ENCODE measurements around the gene LTB4R. TPM values are rescaled to one million over a fixed set of nuclear protein-coding genes. Genes with fewer than 3 reads are reported as not detected.

LTB4R gene
- total RNA-seq, 2 experiments from 2014 or later, result 10.6 to 11.4 TPM

- Mint-ChIP-seq H3K4me3 (no peak overlapping the region), H3K4me1 (ENCODE audit: low read depth) (peaks cover 8% of the 10 kb centered on the region), H3K9me3 (no peaks in the 10 kb centered on the region), H3K27me3 (ENCODE audit: low read depth) (peaks cover 18% of the 10 kb centered on the region), H3K36me3 (ENCODE audit: low read depth) (no peaks in the 10 kb centered on the region), H3K27ac (no peak overlapping the region)
- intact Hi-C loops (cut with micrococcal nuclease), result no loop called here
- CTCF ChIA-PET, result interaction anchor here (0.6 kb wide), 1 partner anchor 69 kb away, joined by 4 read pairs; no protein-coding TSS in a partner anchor
- DNase-seq, result no peak
Observed at GRCh38 chr14:24356208-24356607, 44.9 kb downstream of the LTB4R start.

DNA sequence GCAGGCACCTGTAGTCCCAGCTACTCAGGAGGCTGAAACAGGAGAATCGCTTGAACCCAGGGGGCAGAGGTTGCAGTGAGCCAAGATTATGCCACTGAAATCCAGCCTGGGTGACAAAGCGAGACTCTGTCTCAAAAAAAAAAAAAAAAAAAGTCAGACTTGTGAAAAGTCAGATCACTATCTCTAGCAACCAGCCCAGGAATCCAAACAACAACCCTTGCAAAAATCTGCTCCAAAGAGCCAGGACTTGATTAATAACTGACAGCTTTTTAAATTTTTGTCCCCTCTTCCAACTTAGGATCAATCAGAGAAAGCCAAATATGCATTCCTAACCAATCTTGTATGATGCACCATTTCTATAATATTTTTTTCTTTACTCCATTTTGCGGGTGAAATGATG lies 49.0 kb downstream of the LTB4R start:
- no peaks in the 10 kb centered on the region for H3K4me1 Mint-ChIP-seq (ENCODE audit: low read depth)
- H3K36me3 Mint-ChIP-seq (ENCODE audit: low read depth), result no peaks in the 10 kb centered on the region
- H3K4me3 Mint-ChIP-seq, result no peak overlapping the region
- CTCF ChIA-PET, result interaction anchor here (1.0 to 3.3 kb wide), 2 partner anchors 71 to 76 kb away, joined by 9 to 15 read pairs; no protein-coding TSS in a partner anchor
- DNase-seq, result no peak
- peaks cover 14% of the 10 kb centered on the region for H3K27me3 Mint-ChIP-seq (ENCODE audit: low read depth)
- H3K9me3 Mint-ChIP-seq, result no peaks in the 10 kb centered on the region
- no peak overlapping the region for H3K27ac Mint-ChIP-seq
- intact Hi-C loops (cut with micrococcal nuclease), result no loop called here

GRCh38 chr14:24361326-24361725 lies 50.0 kb downstream of the LTB4R start:
- intact Hi-C loops (cut with micrococcal nuclease), result no loop called here
- no peaks in the 10 kb centered on the region for H3K9me3 Mint-ChIP-seq
- H3K4me3 Mint-ChIP-seq, result no peak overlapping the region
- peaks cover 8% of the 10 kb centered on the region for H3K4me1 Mint-ChIP-seq (ENCODE audit: low read depth)
- DNase-seq, result no peak
- no peak overlapping the region for H3K27ac Mint-ChIP-seq
- no peaks in the 10 kb centered on the region for H3K36me3 Mint-ChIP-seq (ENCODE audit: low read depth)
- H3K27me3 Mint-ChIP-seq (ENCODE audit: low read depth), result peaks cover 22% of the 10 kb centered on the region
- CTCF ChIA-PET, result interaction anchor here (0.6 to 3.3 kb wide), 6 partner anchors 24 to 77 kb away, joined by 4 to 26 read pairs (median 7); no protein-coding TSS in a partner anchor

DNA sequence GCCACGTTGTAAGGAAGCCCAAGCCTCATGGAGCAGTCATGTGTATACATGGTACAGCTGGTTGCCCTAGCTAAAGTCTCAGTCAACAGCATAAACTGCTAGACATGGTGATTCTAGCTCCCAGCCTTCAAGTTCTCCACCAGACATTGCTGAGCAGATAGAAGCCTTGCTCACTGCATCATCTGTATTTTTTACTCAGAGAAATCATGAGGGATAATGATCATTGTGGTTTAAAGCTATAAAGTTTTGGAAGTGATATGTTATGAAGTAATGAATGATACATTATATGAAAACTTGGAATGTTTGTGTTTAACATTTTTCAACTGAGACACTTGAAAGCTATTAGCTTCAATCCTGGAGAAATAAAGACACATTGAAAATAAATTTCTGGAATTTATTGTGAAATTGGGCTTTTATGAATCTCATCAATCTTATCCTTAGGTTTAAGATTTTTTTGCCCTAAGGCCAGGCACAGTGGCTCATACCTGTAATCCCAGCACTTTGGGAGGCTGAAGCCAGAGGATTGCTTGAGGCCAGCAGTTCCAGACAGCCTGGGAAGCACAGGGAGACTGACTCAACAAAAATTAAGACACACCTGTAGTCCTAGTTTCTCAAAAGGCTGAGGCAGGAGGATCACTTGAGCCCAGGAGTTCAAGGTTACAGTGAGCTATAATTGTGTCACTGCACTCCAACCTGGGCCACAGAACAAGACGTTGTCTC lies 51.1 kb downstream of the LTB4R start:
- Mint-ChIP-seq H3K27ac (no peak overlapping the region), H3K4me3 (no peak overlapping the region), H3K36me3 (ENCODE audit: low read depth) (no peaks in the 10 kb centered on the region), H3K9me3 (no peaks in the 10 kb centered on the region), H3K27me3 (ENCODE audit: low read depth) (peaks cover 29% of the 10 kb centered on the region), H3K4me1 (ENCODE audit: low read depth) (peaks cover 15% of the 10 kb centered on the region)
- no peak for DNase-seq
- CTCF ChIA-PET, result interaction anchor here (0.6 to 3.3 kb wide), 8 partner anchors 17 to 90 kb away, joined by 3 to 26 read pairs (median 5); no protein-coding TSS in a partner anchor
- intact Hi-C loops (cut with micrococcal nuclease), result no loop called here

DNA sequence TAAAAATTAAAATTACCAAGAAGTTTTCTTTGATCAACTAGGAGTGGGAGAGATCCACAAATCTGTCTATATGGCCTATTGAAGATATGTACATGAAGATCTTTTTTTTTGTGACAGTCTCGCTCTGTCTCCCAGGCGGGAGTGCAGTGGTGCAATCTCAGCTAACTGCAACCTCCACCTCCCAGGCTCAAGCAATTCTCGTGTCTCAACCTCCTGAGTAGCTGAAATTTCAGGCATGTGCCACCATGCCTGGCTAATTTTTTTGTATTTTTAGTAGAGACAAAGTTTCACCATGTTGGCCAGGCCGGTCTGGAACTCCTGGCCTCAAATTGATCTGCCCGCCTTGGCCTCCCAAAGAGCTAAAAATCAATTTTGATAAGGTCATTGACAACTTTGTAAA lies 52.1 kb downstream of the LTB4R start:
- CTCF ChIA-PET, result interaction anchor here (0.7 to 2.9 kb wide), 3 partner anchors 55 to 68 kb away, joined by 3 to 26 read pairs (median 4); no protein-coding TSS in a partner anchor
- Mint-ChIP-seq H3K9me3 (no peaks in the 10 kb centered on the region), H3K4me1 (ENCODE audit: low read depth) (peaks cover 25% of the 10 kb centered on the region), H3K27ac (no peak overlapping the region), H3K36me3 (ENCODE audit: low read depth) (no peaks in the 10 kb centered on the region), H3K4me3 (no peak overlapping the region), H3K27me3 (ENCODE audit: low read depth) (peaks cover 36% of the 10 kb centered on the region)
- no peak for DNase-seq
- intact Hi-C loops (cut with micrococcal nuclease), result no loop called here

DNA sequence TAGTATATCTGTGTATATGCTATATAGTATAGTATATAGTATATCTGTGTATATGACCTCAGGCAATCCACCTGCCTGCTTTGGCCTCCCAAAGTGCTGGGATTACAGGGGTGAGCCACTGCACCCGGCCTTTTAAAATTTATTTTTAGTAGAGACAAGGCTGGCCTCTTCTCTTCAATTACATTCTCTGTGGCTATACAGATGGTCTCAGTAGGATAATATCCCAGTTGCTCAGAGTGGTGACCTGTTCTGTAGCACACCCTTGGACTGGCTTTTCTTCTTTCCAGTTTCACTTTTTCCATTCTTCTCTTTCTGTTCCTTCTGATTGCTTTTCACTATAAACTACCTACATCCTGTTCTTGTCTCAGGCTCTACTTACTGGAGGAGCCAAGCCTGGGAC lies 53.5 kb downstream of the LTB4R start:
- no peaks in the 10 kb centered on the region for H3K36me3 Mint-ChIP-seq (ENCODE audit: low read depth)
- CTCF ChIA-PET, result interaction anchor here (0.6 to 2.3 kb wide), 15 partner anchors 7 to 77 kb away, joined by 3 to 52 read pairs (median 5); partner anchors contain the start of genes CBLN3, KHNYN and RIPK3
- no peak overlapping the region for H3K27ac Mint-ChIP-seq
- H3K4me1 Mint-ChIP-seq (ENCODE audit: low read depth), result peaks cover 29% of the 10 kb centered on the region
- intact Hi-C loops (cut with micrococcal nuclease), result loop anchor here (1.0 to 5.0 kb wide), 5 partner anchors 32 to 307 kb away; no protein-coding TSS in a partner anchor
- H3K9me3 Mint-ChIP-seq, result no peaks in the 10 kb centered on the region
- H3K4me3 Mint-ChIP-seq, result no peak overlapping the region
- DNase-seq, result no peak
- H3K27me3 Mint-ChIP-seq (ENCODE audit: low read depth), result peaks cover 41% of the 10 kb centered on the region

GRCh38 chr14:24365600-24366412 lies 54.5 kb downstream of the LTB4R start:
- no peaks in the 10 kb centered on the region for H3K9me3 Mint-ChIP-seq
- peak; percentile 77 for DNase-seq
- CTCF ChIA-PET, result interaction anchor here (0.6 to 2.3 kb wide), 22 partner anchors 8 to 76 kb away, joined by 3 to 52 read pairs (median 5); partner anchors contain the start of genes CBLN3, CIDEB, KHNYN and RIPK3
- H3K27ac Mint-ChIP-seq, result no peak overlapping the region
- H3K36me3 Mint-ChIP-seq (ENCODE audit: low read depth), result no peaks in the 10 kb centered on the region
- peak overlapping the region; percentile 61 for H3K4me3 Mint-ChIP-seq
- intact Hi-C loops (cut with micrococcal nuclease), result loop anchor here (1.0 to 5.0 kb wide), 6 partner anchors 25 to 306 kb away; no protein-coding TSS in a partner anchor
- peaks cover 41% of the 10 kb centered on the region for H3K27me3 Mint-ChIP-seq (ENCODE audit: low read depth)
- H3K4me1 Mint-ChIP-seq (ENCODE audit: low read depth), result peaks cover 29% of the 10 kb centered on the region

- intact Hi-C loops (cut with micrococcal nuclease), result loop anchor here (2.0 to 5.0 kb wide), 2 partner anchors 26 to 306 kb away; no protein-coding TSS in a partner anchor
- Mint-ChIP-seq H3K27ac (no peak overlapping the region), H3K27me3 (ENCODE audit: low read depth) (peaks cover 41% of the 10 kb centered on the region), H3K4me1 (ENCODE audit: low read depth) (peaks cover 29% of the 10 kb centered on the region), H3K9me3 (no peaks in the 10 kb centered on the region), H3K4me3 (peak overlapping the region; percentile 61), H3K36me3 (ENCODE audit: low read depth) (no peaks in the 10 kb centered on the region)
- no peak for DNase-seq
- CTCF ChIA-PET, result interaction anchor here (0.7 to 2.3 kb wide), 15 partner anchors 9 to 75 kb away, joined by 3 to 52 read pairs (median 6); partner anchors contain the start of genes CBLN3, CIDEB and KHNYN
Observed at GRCh38 chr14:24366413-24366720, 55.1 kb downstream of the LTB4R start.

- peaks cover 29% of the 10 kb centered on the region for H3K4me1 Mint-ChIP-seq (ENCODE audit: low read depth)
- peak overlapping the region; percentile 71 for H3K4me3 Mint-ChIP-seq
- intact Hi-C loops (cut with micrococcal nuclease), result loop anchor here (2.0 to 5.0 kb wide), 2 partner anchors 26 to 305 kb away; no protein-coding TSS in a partner anchor
- CTCF ChIA-PET, result interaction anchor here (1.0 to 2.3 kb wide), 12 partner anchors 9 to 75 kb away, joined by 3 to 52 read pairs (median 6); partner anchors contain the start of genes CBLN3, CIDEB and KHNYN
- H3K36me3 Mint-ChIP-seq (ENCODE audit: low read depth), result no peaks in the 10 kb centered on the region
- DNase-seq, result peak; percentile 31
- H3K27ac Mint-ChIP-seq, result no peak overlapping the region
- H3K27me3 Mint-ChIP-seq (ENCODE audit: low read depth), result peaks cover 41% of the 10 kb centered on the region
- no peaks in the 10 kb centered on the region for H3K9me3 Mint-ChIP-seq
Observed at GRCh38 chr14:24366721-24367513, 55.6 kb downstream of the LTB4R start.

Data from activated naive CD4-positive, alpha-beta T cell treated with anti-CD3 and anti-CD28 coated beads for 36 hours (primary cell).